DMS153 (cell line): ENCODE measurements around the gene RAB27A.

Experiments used
- DNase-seq: peaks from one replicate; lab custom pipeline; 2025; lab: John Stamatoyannopoulos, UW

RAB27A gene

GRCh38 chr15:55221090-55222011 is 68.3 kb downstream of the RAB27A start:
- no peak for DNase-seq

GRCh38 chr15:55220606-55221005 is 69.0 kb downstream of the RAB27A start:
- DNase-seq = no peak

GRCh38 chr15:55218056-55218455 is 71.6 kb downstream of the RAB27A start:
- DNase-seq = no peak

GRCh38 chr15:55204464-55204863 is 85.1 kb downstream of the RAB27A start:
- DNase-seq = no peak

GRCh38 chr15:55202206-55202605 is 87.4 kb downstream of the RAB27A start:
- DNase-seq = no peak

- DNase-seq = no peak
Observed at GRCh38 chr15:55198706-55199105, 90.9 kb downstream of the RAB27A start.

- no peak for DNase-seq
Observed at GRCh38 chr15:55197719-55198118, 91.9 kb downstream of the RAB27A start.

GRCh38 chr15:55197362-55197705 is 92.3 kb downstream of the RAB27A start:
- DNase-seq = no peak

- DNase-seq = peak; percentile 87
Observed at GRCh38 chr15:55196458-55197361, 92.9 kb downstream of the RAB27A start, which contains the start of gene RSL24D1. Gene RSL24D1 (minus strand): TSS chr15:55196941. CDS start chr15:55196890, 51 bp downstream.

- DNase-seq = no peak
Observed at GRCh38 chr15:55195996-55196395, 93.6 kb downstream of the RAB27A start.

- no peak for DNase-seq
Observed at GRCh38 chr15:55194256-55194655, 95.4 kb downstream of the RAB27A start.

- DNase-seq = no peak
Observed at GRCh38 chr15:55186331-55186730, 103.3 kb downstream of the RAB27A start.

- DNase-seq = no peak
Observed at GRCh38 chr15:55183679-55184078, 105.9 kb downstream of the RAB27A start.

- no peak for DNase-seq
Observed at GRCh38 chr15:55179141-55179540, 110.5 kb downstream of the RAB27A start.

GRCh38 chr15:55170361-55170760 is 119.3 kb downstream of the RAB27A start:
- DNase-seq = no peak

GRCh38 chr15:55168350-55168974 is 121.2 kb downstream of the RAB27A start:
- peak; percentile 33 for DNase-seq

GRCh38 chr15:55164284-55164683 is 125.3 kb downstream of the RAB27A start:
- no peak for DNase-seq
